Measurements from ENCODE around the gene LYRM4. TPM values are rescaled to one million over a fixed set of nuclear protein-coding genes. Genes with fewer than 3 reads are reported as not detected.

The LYRM4 gene
- total RNA-seq, 4 donors from 2014 or later, result 16.9 to 20.9 (median 18.4) TPM

GRCh38 chr6:5113096-5113495 lies 147.7 kb downstream of the LYRM4 start:
- no peak overlapping the region for H3K4me3 ChIP-seq
- H3K27me3 ChIP-seq, result no peaks in the 10 kb centered on the region
- DNase-seq (ENCODE audit: extremely low spot score), result no peak
- 96% methylated on average over 13 of the region's 13 CpGs for WGBS
- H3K9me3 ChIP-seq, result no peaks in the 10 kb centered on the region
- TF ChIP-seq CTCF (IDR thresholded peaks at IDR 0.05), result no peak
- peaks cover 0 to 13% (median 3%) of the 10 kb centered on the region in 4 donors for H3K36me3 ChIP-seq
- intact Hi-C loops (cut with DNase I), result no loop called here
- no peak overlapping the region for H3K27ac ChIP-seq (replicated peaks in 1 of 4)
- peaks cover 0 to 4% (median 0%) of the 10 kb centered on the region in 4 donors for H3K4me1 ChIP-seq

DNA sequence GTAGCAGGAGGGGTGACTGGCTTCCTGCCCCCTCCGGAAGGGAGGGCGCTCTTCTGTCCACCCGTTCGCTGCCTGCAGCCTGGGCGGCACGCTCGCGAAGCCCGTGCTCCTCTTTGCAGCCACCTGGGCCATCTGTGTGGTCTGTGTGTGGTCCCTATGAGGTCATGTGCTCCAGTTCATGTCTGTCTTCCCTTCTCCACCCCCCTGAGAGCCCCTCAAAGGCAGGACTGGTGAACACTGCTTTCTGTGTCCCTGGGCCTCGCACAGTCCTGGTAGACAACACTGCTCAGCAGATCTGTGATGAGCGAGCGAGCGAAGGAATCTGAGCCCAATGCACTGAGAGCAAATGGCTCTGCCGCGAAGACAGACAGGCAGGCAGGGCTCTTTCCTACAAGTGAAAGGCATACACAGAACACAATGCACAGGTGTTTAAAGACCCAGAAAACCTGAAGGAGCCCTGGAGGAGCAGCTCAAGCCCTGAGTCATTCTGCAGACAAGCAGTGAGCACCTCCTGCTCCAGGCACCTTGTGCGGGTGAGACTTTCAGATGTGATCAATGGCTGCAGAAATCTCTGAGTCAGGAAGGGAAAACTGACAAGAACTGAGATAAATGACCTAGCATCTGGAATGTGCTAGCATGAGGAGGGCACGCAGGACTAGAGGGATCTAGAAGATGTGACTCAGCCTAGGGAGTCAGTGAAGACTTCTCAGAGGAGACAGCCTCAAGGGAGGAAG lies 148.5 kb downstream of the LYRM4 start:
- Histone ChIP-seq H3K4me1 (peaks cover 0 to 4% (median 0%) of the 10 kb centered on the region in 4 donors), H3K9me3 (no peaks in the 10 kb centered on the region), H3K4me3 (no peak overlapping the region), H3K27me3 (no peaks in the 10 kb centered on the region), H3K36me3 (peaks cover 0 to 13% (median 4%) of the 10 kb centered on the region in 4 donors), H3K27ac (replicated peaks in 1 of 4) (no peak overlapping the region)
- intact Hi-C loops (cut with DNase I), result no loop called here
- DNase-seq (ENCODE audit: extremely low spot score), result no peak
- no peak for TF ChIP-seq POLR2A (IDR thresholded peaks at IDR 0.05; ENCODE audit: low read depth)
- no peak for TF ChIP-seq CTCF (IDR thresholded peaks at IDR 0.05)
- no peak for TF ChIP-seq EP300 (IDR thresholded peaks at IDR 0.05)
- TF ChIP-seq POLR2AphosphoS5 (IDR thresholded peaks at IDR 0.05), result no peak
- WGBS, result 71% methylated on average over 13 of the region's 17 CpGs

GRCh38 chr6:5111626-5112025 lies 149.1 kb downstream of the LYRM4 start:
- DNase-seq (ENCODE audit: extremely low spot score), result no peak
- no peak for TF ChIP-seq POLR2AphosphoS5 (IDR thresholded peaks at IDR 0.05)
- no peak for TF ChIP-seq EP300 (IDR thresholded peaks at IDR 0.05)
- no peak for TF ChIP-seq POLR2A (IDR thresholded peaks at IDR 0.05; ENCODE audit: low read depth)
- TF ChIP-seq CTCF (IDR thresholded peaks at IDR 0.05), result no peak
- no peaks in the 10 kb centered on the region for H3K9me3 ChIP-seq
- peaks cover 0 to 13% (median 5%) of the 10 kb centered on the region in 4 donors for H3K36me3 ChIP-seq
- H3K27me3 ChIP-seq, result no peaks in the 10 kb centered on the region
- H3K4me3 ChIP-seq, result no peak overlapping the region
- intact Hi-C loops (cut with DNase I), result no loop called here
- no peak overlapping the region for H3K27ac ChIP-seq (replicated peaks in 1 of 4)
- WGBS, result 100% methylated on average over 2 of the region's 7 CpGs
- peaks cover 0 to 4% (median 0%) of the 10 kb centered on the region in 4 donors for H3K4me1 ChIP-seq

GRCh38 chr6:5110246-5110645 lies 150.5 kb downstream of the LYRM4 start:
- H3K4me3 ChIP-seq, result no peak overlapping the region
- no peaks in the 10 kb centered on the region for H3K9me3 ChIP-seq
- TF ChIP-seq POLR2AphosphoS5 (IDR thresholded peaks at IDR 0.05), result no peak
- no peak for TF ChIP-seq POLR2A (IDR thresholded peaks at IDR 0.05; ENCODE audit: low read depth)
- TF ChIP-seq CTCF (IDR thresholded peaks at IDR 0.05), result no peak
- no peak for TF ChIP-seq EP300 (IDR thresholded peaks at IDR 0.05)
- peaks cover 0 to 13% (median 5%) of the 10 kb centered on the region in 4 donors for H3K36me3 ChIP-seq
- intact Hi-C loops (cut with DNase I), result no loop called here
- H3K4me1 ChIP-seq, result peaks cover 0 to 4% (median 0%) of the 10 kb centered on the region in 4 donors
- H3K27ac ChIP-seq (replicated peaks in 1 of 4), result no peak overlapping the region
- WGBS, result 90% methylated on average over 16 of the region's 16 CpGs
- no peak for DNase-seq (ENCODE audit: extremely low spot score)
- H3K27me3 ChIP-seq, result no peaks in the 10 kb centered on the region

- TF ChIP-seq POLR2AphosphoS5 (IDR thresholded peaks at IDR 0.05), result no peak
- no peak for TF ChIP-seq CTCF (IDR thresholded peaks at IDR 0.05)
- no peak for TF ChIP-seq POLR2A (IDR thresholded peaks at IDR 0.05; ENCODE audit: low read depth)
- no peak for TF ChIP-seq EP300 (IDR thresholded peaks at IDR 0.05)
- Histone ChIP-seq H3K27me3 (no peaks in the 10 kb centered on the region), H3K9me3 (no peaks in the 10 kb centered on the region), H3K4me1 (peaks cover 0 to 4% (median 0%) of the 10 kb centered on the region in 4 donors), H3K36me3 (peaks cover 0 to 13% (median 5%) of the 10 kb centered on the region in 4 donors), H3K27ac (replicated peaks in 1 of 4) (no peak overlapping the region), H3K4me3 (no peak overlapping the region)
- no peak for DNase-seq (ENCODE audit: extremely low spot score)
- WGBS, result 92% methylated on average over 10 of the region's 10 CpGs
- intact Hi-C loops (cut with DNase I), result no loop called here
Measured at GRCh38 chr6:5109436-5109835, 151.3 kb downstream of the LYRM4 start.

All from esophagus muscularis mucosa (tissue), 4 donors.